Fibroblast of mammary gland (primary cell): ENCODE data around the gene TNIP1.

ENCODE experiments used
- DNase-seq: peaks from one replicate; pipeline ENCODE4 v3.0.0-alpha.2; 2010; ENCODE audit warnings: low read depth
- H3K4me3 ChIP-seq: 2 replicates; pipeline ENCODE4 v1.5.1; 2011; ENCODE audit warnings: low read depth, mild to moderate bottlenecking, low read length, moderate library complexity; ENCODE audit not compliant: control insufficient read depth
- CTCF ChIP-seq: conservative IDR thresholded peaks from 2 replicates; pipeline ENCODE4 v1.5.1; 2011; ENCODE audit warnings: low read depth, low read length, inconsistent platforms; ENCODE audit not compliant: control insufficient read depth, insufficient read depth

The TNIP1 gene

GRCh38 chr5:151014680-151015343 is 66.0 kb downstream of the TNIP1 start:
- DNase-seq: peak; percentile 10
- H3K4me3 ChIP-seq: no peak overlapping the region
- no peak for TF ChIP-seq CTCF

- no peak for DNase-seq
- TF ChIP-seq CTCF: no peak
- no peak overlapping the region for H3K4me3 ChIP-seq
Observed at GRCh38 chr5:151012862-151013261, 68.0 kb downstream of the TNIP1 start.

- H3K4me3 ChIP-seq: no peak overlapping the region
- DNase-seq: no peak
- no peak for TF ChIP-seq CTCF
Observed at GRCh38 chr5:151008906-151009305, 71.9 kb downstream of the TNIP1 start.

- no peak for DNase-seq
- no peak overlapping the region for H3K4me3 ChIP-seq
- no peak for TF ChIP-seq CTCF
Observed at GRCh38 chr5:151008210-151008491, 72.7 kb downstream of the TNIP1 start.

- DNase-seq: no peak
- H3K4me3 ChIP-seq: no peak overlapping the region
- no peak for TF ChIP-seq CTCF
Observed at GRCh38 chr5:151007430-151008209, 73.2 kb downstream of the TNIP1 start.

DNA sequence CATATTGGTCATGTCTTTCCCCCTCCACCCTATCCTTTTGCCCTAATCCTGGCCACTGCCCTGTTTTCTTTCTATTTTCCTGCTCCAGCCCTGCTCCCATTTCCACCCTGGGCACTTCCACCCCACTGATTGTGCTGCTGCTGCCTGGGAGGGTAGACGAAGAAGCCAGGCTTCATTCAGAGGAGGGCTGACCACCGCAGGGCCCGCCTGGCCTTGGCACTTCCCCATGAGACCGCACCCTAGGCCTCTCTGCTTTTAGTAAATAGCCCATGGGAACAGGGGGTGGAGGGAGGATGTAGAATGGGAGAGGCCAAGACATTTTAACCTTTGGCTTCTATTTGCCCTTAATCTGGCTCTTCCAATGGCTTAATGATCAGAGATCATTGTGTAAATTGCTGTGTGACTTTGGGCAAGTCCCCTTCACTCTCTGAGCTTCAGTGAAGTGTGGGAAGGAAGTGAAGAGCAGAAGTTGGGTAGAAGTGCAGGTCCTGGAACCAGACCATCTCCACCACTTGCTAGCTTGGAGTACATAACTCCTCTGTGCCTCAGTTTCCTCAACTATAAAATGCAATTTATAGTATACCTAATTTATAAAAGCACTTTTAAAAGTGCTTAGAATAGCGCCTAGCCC is 74.0 kb downstream of the TNIP1 start:
- no peak overlapping the region for H3K4me3 ChIP-seq
- no peak for TF ChIP-seq CTCF
- DNase-seq: no peak
